IPS DF 19.7 (cell line): Measurements from ENCODE around the gene HOXD8.

Experiments
- DNase-seq: peaks from one replicate; pipeline ENCODE4 v3.0.0-alpha.2; 2013; ENCODE audit warnings: low read depth, low spot score

Gene HOXD8

DNA sequence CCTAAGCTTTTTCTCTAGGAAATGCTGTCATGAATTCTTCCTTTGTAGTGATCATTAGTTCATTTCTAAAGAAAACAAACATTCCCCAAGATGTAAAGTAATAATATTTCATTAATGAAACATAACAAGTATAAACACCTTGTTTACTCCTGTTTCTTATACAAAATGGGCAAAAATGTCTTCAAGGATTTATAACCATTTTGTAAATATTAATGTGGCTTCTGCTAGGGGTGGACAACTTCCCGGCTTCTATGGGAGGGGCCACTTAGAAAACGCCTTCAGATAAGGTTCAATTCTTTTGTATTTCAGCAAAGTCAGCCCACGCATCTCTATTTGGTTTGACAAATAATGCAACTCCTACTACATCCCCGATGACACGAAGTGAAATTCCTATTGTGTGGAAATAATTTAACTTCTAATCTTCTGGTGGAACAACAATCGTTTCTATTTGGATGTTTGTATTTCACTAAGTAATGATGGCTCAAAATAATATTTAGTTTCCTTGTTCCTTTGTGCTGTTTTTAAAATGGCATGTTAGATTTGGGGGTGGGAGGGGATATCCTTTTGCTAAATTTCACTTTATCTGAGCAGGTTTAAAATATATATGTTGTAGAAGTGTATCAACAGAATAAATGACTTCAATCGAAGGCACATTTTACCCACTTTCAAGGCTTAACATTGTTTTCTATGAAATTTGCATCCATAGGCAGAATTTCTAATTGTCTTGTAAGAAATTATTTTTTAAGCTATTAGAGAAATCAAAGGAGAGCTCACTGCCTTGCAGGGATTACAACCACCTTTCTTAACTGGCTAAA lies 44.3 kb downstream of the HOXD8 start:
- DNase-seq: no peak

DNA sequence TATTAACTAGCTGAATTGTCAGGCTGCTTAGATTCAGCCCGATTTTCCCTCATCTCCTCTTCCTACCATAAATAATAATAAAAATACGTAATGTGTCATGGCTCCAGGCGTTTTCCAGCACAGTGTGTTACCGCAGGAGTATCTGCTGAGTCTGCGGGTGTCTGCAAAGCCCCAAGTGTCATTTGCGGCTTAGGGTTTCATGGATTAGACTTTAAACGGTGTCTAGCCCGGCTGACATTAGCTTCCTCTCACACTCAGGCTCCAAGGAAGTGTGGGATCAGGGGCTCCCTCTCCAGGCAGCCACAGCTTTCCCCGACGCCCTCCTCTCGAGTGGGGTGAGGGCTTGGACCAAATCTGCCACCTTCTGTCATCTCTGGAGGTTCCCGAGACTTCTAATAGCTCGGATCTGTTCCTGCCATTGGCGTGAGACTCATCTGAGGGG lies 44.9 kb downstream of the HOXD8 start:
- no peak for DNase-seq

DNA sequence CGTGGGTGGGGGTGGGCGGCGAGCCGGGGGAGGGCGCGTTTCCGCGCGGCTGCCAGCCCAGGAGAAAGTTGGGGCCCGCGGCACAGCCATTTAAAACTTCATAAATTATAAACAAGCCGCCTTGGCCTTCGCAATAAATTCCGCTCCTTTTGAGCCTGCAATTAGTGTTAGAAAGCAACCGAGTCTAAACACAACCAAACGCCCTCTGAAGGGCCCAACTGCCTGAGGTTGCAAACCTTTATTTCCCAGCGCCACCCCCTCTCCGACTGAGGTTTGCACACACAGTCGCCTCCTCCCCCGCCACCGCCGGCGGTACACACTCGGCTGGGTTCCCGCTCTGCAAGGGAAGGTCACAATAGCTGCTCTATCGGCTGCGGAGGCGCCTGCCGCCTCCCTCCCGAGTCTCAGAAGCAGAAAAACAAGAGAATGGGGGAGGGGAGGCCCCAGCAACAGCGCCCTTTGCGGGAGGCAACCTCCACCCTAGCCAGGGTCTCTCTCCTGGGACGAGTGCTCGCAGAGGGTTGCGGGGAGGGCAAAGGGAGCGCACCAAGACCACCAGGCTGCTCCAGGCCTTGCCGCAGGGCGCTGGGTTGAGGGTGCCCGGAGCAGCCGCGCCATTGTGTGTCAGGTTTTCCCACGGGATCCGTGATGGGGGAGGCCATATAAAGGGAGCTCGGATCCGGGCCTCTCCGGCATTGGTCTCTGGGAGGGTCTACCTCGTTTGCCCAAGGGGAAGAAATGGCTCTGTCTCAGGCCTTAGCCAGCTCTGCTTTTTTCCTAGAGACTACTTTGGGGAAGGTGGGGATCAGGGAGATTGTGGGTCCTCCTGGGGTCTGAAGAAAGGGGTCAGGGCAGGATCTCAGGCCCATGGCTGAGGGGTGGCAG lies 45.6 kb downstream of the HOXD8 start:
- DNase-seq: no peak

DNA sequence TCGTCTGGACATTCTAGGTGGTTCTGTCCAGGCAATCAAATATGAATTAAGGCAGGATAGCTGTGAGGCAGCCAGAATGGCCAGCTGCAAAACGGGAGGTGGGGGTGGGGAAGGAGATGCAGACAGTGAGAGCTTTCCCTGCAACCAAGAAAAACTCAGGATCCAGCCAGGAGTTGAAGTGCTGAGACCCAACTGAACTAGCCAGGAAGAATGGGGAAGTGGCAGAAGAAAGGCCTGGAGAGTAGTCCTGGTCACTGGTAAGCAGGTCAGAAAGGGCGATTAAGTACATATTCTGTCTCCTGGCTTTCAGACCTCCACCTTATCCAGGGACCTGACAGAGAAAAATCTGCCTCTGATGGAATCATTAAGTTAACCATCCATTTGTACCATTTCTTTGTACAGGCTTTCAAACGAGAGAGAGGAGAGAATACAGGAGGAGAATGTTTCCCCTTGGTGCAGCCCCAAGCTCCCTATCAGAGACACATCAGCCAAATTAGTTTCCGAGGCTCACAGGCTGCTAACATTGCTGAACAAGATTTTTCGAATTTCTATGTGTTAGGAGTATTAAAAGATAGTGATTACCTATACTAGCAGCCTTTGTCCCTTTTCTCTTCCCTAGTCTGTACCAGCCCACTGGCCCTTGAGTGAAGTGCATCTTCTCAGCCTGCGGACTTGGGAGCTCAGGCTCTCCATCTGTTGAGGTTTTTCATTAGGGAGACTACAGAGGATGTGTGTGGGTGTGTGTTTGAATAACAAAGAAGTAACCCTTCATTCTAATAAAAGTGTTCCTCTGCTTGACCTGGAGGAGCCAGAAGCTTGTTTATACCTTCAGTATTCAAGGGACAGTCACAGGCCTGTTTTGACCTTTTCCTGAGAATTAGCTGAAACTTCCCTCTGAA lies 46.5 kb downstream of the HOXD8 start:
- DNase-seq: no peak

DNA sequence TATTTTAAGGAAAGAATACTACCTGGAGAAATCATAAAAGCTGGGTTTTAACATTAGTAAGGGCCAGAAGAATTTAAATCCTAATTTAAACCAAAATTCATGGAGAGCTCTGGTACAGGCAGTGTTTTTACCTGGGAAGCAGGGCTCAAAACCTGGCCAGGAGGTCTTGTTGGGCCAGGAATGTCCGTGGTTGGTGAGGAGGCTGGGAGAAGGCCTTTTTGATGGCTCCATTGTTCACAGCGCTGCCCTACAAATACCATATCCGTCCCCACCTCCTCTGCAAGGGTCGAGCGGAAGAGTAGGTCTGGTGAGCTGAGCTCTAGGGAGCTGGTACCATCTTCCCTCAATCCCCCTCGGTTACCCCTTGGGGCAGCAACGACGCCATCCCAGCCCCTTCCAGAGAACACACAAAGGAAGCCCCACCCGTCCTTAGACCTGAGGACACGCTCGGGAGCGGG lies 48.1 kb downstream of the HOXD8 start:
- DNase-seq: no peak

DNA sequence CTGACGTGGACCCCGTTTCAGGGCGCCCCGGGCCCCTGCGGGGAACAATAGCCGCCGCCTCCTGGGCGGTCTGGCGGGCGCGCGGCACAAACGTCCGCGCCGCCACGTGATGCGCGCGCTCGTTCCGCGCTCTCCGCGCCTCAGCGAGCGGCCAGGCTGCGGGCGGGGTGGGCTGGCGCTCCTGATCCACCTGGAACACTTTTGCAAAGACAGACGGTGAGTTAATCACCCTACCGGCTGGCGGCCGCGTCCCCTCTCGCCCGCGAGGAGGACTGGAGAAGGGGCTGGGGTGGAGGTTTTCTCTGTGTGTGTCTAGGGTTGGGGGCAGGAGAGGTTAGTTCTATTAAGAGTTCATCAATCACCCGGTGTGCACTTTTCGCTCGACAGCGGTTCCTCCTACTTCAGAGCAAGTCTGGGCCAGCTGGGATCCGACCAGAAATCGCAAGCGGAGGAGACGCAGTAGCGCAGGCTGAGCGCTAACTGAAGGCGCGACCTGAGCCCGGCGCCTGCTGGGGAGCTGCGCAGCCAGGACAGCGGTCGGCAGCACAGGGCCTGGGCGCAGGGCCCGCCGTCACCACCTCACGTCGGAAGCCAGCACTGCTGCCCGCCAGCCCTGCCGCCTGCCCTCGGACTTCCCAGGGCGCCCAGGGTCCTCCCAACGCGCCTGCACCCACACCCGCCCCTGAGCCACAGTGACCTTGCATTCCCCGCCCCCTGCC lies 48.7 kb downstream of the HOXD8 start:
- DNase-seq: no peak

DNA sequence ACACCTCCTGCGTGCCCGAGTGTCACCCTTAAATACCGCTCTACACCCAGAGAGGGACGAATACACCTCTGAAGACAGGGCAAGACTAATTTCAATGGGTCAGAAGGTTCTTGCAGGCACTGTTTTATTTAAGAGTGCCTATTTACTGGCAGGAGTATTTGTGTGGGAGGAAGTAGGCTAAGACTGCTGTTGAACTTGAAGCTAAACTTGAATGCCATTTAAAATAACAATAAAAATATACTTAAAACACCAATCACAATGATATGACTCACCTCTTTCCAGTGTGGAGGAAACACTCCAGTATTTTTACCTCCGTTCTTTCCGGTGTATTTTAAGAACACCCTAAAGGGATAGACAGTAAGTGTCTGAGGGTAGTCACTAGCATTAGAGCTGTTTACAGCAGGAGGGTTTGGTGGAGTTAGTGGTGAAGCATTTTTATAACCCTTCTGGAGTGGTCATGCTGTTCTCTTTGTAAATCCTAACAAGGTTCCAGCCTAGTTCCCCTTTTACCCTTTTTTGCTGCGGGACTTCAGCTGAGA lies 49.3 kb downstream of the HOXD8 start:
- DNase-seq: no peak

DNA sequence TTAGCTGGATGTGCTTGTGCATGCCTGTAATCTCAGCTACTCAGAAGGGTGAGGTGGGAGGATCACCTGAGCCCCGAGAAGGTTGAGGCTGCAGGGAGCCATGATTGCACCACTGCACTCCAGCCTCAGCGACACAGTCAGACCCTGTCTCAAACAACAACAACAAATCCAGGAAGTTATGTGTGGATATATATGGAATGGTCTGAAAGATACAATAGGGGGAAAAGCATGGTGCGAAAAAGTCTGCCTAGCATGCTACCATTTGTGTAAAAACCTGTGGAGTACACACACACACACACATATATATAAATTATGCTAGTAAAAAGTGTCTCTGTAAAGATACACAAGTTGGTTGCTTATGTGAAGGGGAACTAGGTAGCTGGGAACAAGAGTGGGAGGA lies 52.0 kb downstream of the HOXD8 start:
- DNase-seq: no peak
